Endothelial cell of umbilical vein (primary cell): ENCODE results near the gene PDPK1.
"Not testable (repeated sequence)": the region's sequence is repeated elsewhere in the genome, so short reads cannot be mapped to it uniquely, and the experiment has no call there.

Experiments
- EZH2 ChIP-seq: IDR thresholded peaks from 2 replicates; pipeline ENCODE4 v1.6.1; 2012; ENCODE audit warnings: borderline replicate concordance, low read depth, mild to moderate bottlenecking, moderate library complexity, low read length, inconsistent platforms; ENCODE audit not compliant: severe bottlenecking
- FOS ChIP-seq: IDR thresholded peaks from 2 replicates; pipeline ENCODE4 v1.6.1; 2011; ENCODE audit warnings: mild to moderate bottlenecking, low read length, moderate library complexity, borderline replicate concordance; ENCODE audit not compliant: insufficient read depth
- GATA2 ChIP-seq: IDR thresholded peaks from 2 replicates; pipeline ENCODE4 v1.7.0; 2011; ENCODE audit warnings: low read depth, mild to moderate bottlenecking, moderate library complexity, mixed read lengths, low read length; ENCODE audit not compliant: insufficient read length, insufficient read depth
- JUN ChIP-seq: IDR thresholded peaks from 2 replicates; pipeline ENCODE4 v1.6.1; 2011; ENCODE audit warnings: borderline replicate concordance, low read depth; ENCODE audit not compliant: insufficient read length, insufficient read depth
- MYC ChIP-seq: IDR thresholded peaks from one replicate; pipeline ENCODE4 v1.6.1; 2011; ENCODE audit warnings: mild to moderate bottlenecking, low read depth, low read length
- POLR2A ChIP-seq: IDR thresholded peaks from 2 replicates; pipeline ENCODE4 v1.6.1; 2012; ENCODE audit warnings: low read depth, mild to moderate bottlenecking, control low read depth, low read length
- POLR2AphosphoS5 ChIP-seq: IDR thresholded peaks from 2 replicates; pipeline ENCODE4 v1.6.1; 2012; ENCODE audit warnings: low read depth, mild to moderate bottlenecking, control low read depth, low read length, moderate library complexity; ENCODE audit not compliant: insufficient read depth
- TF ChIP-seq, protein P1 (sequence below), 2 donors: IDR thresholded peaks; 1 replicate in 1 of 2; 2 replicates in 1 of 2; pipeline ENCODE4 v1.5.1; 2011; ENCODE audit warnings: low read length in 2 of 2, mild to moderate bottlenecking in 2 of 2, moderate library complexity in 2 of 2, control low read depth in 1 of 2, inconsistent platforms in 1 of 2, low read depth in 1 of 2; ENCODE audit not compliant: insufficient read depth in 1 of 2; ENCODE audit errors: extremely low read depth in 1 of 2
- TF ChIP-seq, protein P2 (sequence below): IDR thresholded peaks from 2 replicates; pipeline ENCODE4 v1.6.1; 2011; ENCODE audit not compliant: insufficient read depth, insufficient read length

GRCh38 chr16:2599785-2600184 is 62.0 kb downstream of the PDPK1 start:
- not testable (repeated sequence) for TF ChIP-seq EZH2, POLR2A, POLR2AphosphoS5, GATA2, MYC, JUN, FOS
- TF ChIP-seq, protein P1, sequence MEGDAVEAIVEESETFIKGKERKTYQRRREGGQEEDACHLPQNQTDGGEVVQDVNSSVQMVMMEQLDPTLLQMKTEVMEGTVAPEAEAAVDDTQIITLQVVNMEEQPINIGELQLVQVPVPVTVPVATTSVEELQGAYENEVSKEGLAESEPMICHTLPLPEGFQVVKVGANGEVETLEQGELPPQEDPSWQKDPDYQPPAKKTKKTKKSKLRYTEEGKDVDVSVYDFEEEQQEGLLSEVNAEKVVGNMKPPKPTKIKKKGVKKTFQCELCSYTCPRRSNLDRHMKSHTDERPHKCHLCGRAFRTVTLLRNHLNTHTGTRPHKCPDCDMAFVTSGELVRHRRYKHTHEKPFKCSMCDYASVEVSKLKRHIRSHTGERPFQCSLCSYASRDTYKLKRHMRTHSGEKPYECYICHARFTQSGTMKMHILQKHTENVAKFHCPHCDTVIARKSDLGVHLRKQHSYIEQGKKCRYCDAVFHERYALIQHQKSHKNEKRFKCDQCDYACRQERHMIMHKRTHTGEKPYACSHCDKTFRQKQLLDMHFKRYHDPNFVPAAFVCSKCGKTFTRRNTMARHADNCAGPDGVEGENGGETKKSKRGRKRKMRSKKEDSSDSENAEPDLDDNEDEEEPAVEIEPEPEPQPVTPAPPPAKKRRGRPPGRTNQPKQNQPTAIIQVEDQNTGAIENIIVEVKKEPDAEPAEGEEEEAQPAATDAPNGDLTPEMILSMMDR (IDR thresholded peaks at IDR 0.05; ENCODE audit: extremely low read depth in 1 of 2, insufficient read depth in 1 of 2, low read depth in 1 of 2, low read length in 2 of 2), result not testable (repeated sequence)
- TF ChIP-seq, protein P2, sequence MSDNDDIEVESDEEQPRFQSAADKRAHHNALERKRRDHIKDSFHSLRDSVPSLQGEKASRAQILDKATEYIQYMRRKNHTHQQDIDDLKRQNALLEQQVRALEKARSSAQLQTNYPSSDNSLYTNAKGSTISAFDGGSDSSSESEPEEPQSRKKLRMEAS, result not testable (repeated sequence)
